ENCODE data around the gene SMIM24. TPM values are rescaled to one million over a fixed set of nuclear protein-coding genes. Genes with fewer than 3 reads are reported as not detected.
A peak's percentile ranks its signal among the peaks of the same experiment; 100 is the strongest.

The SMIM24 gene
- total RNA-seq, 2 experiments from 2014 or later = 1.6 to 3.8 TPM

- Mint-ChIP-seq H3K4me1 (ENCODE audit: low read depth) (peaks cover 27% of the 10 kb centered on the region), H3K27me3 (no peaks in the 10 kb centered on the region), H3K4me3 (no peak overlapping the region), H3K36me3 (ENCODE audit: low read depth) (peaks cover 24% of the 10 kb centered on the region), H3K9me3 (no peaks in the 10 kb centered on the region), H3K27ac (no peak overlapping the region)
- DNase-seq (no peak), ATAC-seq (no peak)
- POLR2A ChIA-PET = interaction anchor here (0.6 to 0.9 kb wide), 2 partner anchors 13 to 28 kb away, joined by 3 read pairs; partner anchors contain the start of gene SMIM44
- CTCF ChIA-PET = interaction anchor here (1.2 to 8.9 kb wide), 3 partner anchors 11 to 192 kb away, joined by 3 to 54 read pairs (median 3); partner anchors contain the start of gene SMIM44
- TF ChIP-seq CTCF (IDR thresholded peaks at IDR 0.05) = no peak
- intact Hi-C loops (cut with micrococcal nuclease) = no loop called here
These were observed 16.3 kb upstream of the SMIM24 start for GRCh38 chr19:3496392-3497273.

DNA sequence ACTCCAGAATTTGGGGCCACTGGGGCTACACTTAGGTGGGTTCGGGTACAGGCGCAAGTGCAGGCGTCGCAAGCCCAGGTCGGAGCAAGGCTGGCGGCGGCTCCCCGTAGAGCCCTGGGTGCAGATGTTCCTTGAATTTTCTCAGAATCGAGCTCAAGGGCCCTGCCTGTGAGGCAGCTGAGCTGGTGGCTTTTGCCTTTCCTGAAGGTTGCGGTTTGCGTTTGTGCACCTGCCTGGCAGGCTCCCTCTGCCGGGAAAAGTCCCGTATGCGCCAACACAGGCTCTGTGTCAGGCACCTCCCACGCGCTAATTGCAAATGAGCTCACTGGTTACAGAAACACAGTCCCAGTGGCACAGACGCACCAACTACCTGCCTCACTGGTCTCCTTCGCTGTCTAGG is 14.2 kb upstream of the SMIM24 start:
- ChIA-PET POLR2A (interaction anchor here (0.5 to 1.8 kb wide), 4 partner anchors 13 to 30 kb away, joined by 3 to 6 read pairs (median 4); partner anchors contain the start of gene SMIM24), CTCF (interaction anchor here (1.0 to 1.8 kb wide), 3 partner anchors 9 to 190 kb away, joined by 4 to 10 read pairs (median 5); no protein-coding TSS in a partner anchor)
- Mint-ChIP-seq H3K27me3 (no peaks in the 10 kb centered on the region), H3K4me1 (ENCODE audit: low read depth) (peaks cover 19% of the 10 kb centered on the region), H3K4me3 (no peak overlapping the region), H3K27ac (peak overlapping the region; percentile 57), H3K9me3 (no peaks in the 10 kb centered on the region), H3K36me3 (ENCODE audit: low read depth) (peaks cover 24% of the 10 kb centered on the region)
- intact Hi-C loops (cut with micrococcal nuclease) = no loop called here
- DNase-seq (peak; percentile 76), ATAC-seq (peak; percentile 73)
- no peak for TF ChIP-seq CTCF (IDR thresholded peaks at IDR 0.05)

DNA sequence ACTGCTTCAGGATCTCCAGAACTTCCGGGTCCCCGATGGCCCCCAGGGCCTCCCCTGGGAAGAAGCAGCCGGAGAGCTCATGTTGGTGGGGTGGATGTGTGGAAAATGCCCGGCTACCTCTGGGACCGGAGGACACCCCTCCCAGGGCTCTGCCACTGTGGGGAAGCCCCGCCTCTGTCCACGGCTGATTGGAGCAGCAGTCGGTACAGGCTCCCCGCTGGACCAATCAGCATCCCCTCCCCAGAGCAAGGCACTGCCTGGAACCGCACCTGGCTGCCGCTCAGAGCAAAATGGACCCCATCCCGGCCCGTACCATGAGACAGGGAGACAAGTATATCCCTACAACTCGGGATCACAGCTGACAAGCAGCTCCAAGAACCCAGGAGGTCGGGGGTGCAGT is 13.7 kb upstream of the SMIM24 start:
- ATAC-seq (peak; percentile 83), DNase-seq (peak; percentile 64)
- H3K27me3 Mint-ChIP-seq = no peaks in the 10 kb centered on the region
- peaks cover 22% of the 10 kb centered on the region for H3K36me3 Mint-ChIP-seq (ENCODE audit: low read depth)
- H3K27ac Mint-ChIP-seq = peak overlapping the region; percentile 5
- TF ChIP-seq CTCF (IDR thresholded peaks at IDR 0.05) = no peak
- H3K4me3 Mint-ChIP-seq = no peak overlapping the region
- ChIA-PET CTCF (interaction anchor here (1.0 to 1.8 kb wide), 3 partner anchors 9 to 189 kb away, joined by 4 to 10 read pairs (median 5); no protein-coding TSS in a partner anchor), POLR2A (interaction anchor here (0.9 to 1.8 kb wide), 2 partner anchors 14 to 15 kb away, joined by 5 to 6 read pairs; partner anchors contain the start of gene SMIM24)
- intact Hi-C loops (cut with micrococcal nuclease) = no loop called here
- H3K4me1 Mint-ChIP-seq (ENCODE audit: low read depth) = peaks cover 16% of the 10 kb centered on the region
- H3K9me3 Mint-ChIP-seq = no peaks in the 10 kb centered on the region

DNA sequence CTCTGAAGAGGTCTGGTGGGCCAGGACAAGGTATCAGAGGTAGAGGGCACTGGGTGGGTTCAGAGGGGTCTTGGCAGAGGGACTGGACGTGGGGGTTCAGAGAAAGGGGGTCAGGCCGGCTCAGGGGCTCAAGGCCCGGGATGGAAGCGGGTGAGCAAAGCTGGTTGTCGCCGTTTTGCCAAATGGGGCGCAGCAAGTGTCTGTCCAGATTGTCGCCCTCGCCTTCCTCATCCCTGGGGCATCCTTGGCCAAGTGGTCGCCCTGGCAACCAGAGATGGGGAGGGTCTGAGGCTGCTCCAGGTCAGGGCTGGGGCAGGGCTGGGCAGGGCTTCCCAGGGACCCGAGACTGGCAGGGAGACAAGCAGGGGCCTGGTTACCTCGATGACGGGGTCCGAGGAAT is 13.3 kb upstream of the SMIM24 start:
- Mint-ChIP-seq H3K9me3 (no peaks in the 10 kb centered on the region), H3K27ac (no peak overlapping the region), H3K36me3 (ENCODE audit: low read depth) (peaks cover 21% of the 10 kb centered on the region), H3K27me3 (no peaks in the 10 kb centered on the region), H3K4me1 (ENCODE audit: low read depth) (peaks cover 14% of the 10 kb centered on the region), H3K4me3 (no peak overlapping the region)
- ATAC-seq (no peak), DNase-seq (no peak)
- POLR2A ChIA-PET = interaction anchor here (1.8 kb wide), 1 partner anchor 14 kb away, joined by 6 read pairs; the partner anchor contains the start of gene SMIM24
- intact Hi-C loops (cut with micrococcal nuclease) = no loop called here
- TF ChIP-seq CTCF (IDR thresholded peaks at IDR 0.05) = no peak
- CTCF ChIA-PET = interaction anchor here (1.0 to 1.8 kb wide), 2 partner anchors 9 to 21 kb away, joined by 4 to 10 read pairs; no protein-coding TSS in a partner anchor

GRCh38 chr19:3492919-3493318 is 12.6 kb upstream of the SMIM24 start:
- ATAC-seq = no peak
- H3K27me3 Mint-ChIP-seq = no peaks in the 10 kb centered on the region
- TF ChIP-seq CTCF (IDR thresholded peaks at IDR 0.05) = no peak
- no peak overlapping the region for H3K4me3 Mint-ChIP-seq
- H3K36me3 Mint-ChIP-seq (ENCODE audit: low read depth) = peaks cover 19% of the 10 kb centered on the region
- CTCF ChIA-PET = no interaction called here
- H3K4me1 Mint-ChIP-seq (ENCODE audit: low read depth) = peaks cover 14% of the 10 kb centered on the region
- no peak for DNase-seq
- H3K9me3 Mint-ChIP-seq = no peaks in the 10 kb centered on the region
- POLR2A ChIA-PET = no interaction called here
- H3K27ac Mint-ChIP-seq = no peak overlapping the region
- intact Hi-C loops (cut with micrococcal nuclease) = no loop called here

All from activated CD8-positive, alpha-beta T cell treated with anti-CD3 and anti-CD28 coated beads for 36 hours (primary cell).